GM21576 (cell line): Measurements from ENCODE around the gene UQCRHL.
"Not testable (repeated sequence)": the region's sequence is repeated elsewhere in the genome, so short reads cannot be mapped to it uniquely, and the experiment has no call there.

ENCODE experiments used
- ATAC-seq: cut with Tn5 transposase; IDR thresholded peaks from one replicate; pipeline ENCODE4 v1.9.1; 2021; ENCODE audit warnings: mild to moderate bottlenecking, moderate library complexity; ENCODE audit not compliant: unreplicated experiment

The UQCRHL gene

DNA sequence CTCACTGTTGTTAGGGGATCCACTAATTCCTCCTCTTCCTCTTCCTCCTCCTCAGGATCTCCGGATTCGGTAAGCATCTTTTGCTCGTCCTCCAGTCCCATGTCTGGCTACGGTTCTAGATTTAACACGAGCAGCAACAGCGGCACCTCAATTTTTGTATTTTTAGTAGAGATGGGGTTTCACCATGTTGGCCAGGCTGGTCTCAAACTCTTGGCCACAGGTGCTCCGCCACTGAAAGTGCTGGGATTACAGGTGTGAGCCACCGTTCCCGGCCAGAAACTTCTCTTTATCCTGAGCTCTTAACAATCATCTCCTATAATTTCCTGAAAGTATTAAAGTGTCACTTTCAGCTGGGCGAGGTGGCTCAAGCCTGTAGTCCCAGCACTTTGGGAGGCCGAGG is at the start of gene UQCRHL:
Gene UQCRHL, minus strand, starts transcription at position 101 of the 400 bp plus-strand sequence. Its CDS starts 0 bp downstream, at position 101.
- not testable (repeated sequence) for ATAC-seq

GRCh38 chr1:15856888-15857287 is 49.4 kb upstream of the UQCRHL start:
- no peak for ATAC-seq

DNA sequence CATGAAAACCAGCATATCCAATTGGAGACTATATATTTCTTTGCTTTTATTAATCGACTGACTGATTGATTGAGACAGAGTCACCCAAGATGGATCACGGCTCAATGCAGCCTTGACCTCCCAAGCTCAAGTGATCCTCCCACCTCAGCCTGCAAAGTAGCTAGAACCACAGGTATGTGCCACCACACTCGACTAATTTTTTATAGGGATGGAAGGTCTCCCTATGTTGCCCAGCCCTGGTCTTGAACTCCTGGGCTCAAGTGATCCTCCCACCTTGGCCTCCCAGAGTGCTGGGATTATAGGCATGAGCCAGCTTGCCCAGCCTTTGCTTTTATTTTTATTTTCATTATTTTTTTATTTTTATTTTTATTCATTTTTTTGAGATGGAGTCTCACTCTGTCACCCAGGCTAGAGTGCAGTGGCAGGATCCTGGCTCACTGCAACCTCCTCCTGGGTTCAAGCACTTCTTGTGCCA is 45.4 kb upstream of the UQCRHL start:
- no peak for ATAC-seq

DNA sequence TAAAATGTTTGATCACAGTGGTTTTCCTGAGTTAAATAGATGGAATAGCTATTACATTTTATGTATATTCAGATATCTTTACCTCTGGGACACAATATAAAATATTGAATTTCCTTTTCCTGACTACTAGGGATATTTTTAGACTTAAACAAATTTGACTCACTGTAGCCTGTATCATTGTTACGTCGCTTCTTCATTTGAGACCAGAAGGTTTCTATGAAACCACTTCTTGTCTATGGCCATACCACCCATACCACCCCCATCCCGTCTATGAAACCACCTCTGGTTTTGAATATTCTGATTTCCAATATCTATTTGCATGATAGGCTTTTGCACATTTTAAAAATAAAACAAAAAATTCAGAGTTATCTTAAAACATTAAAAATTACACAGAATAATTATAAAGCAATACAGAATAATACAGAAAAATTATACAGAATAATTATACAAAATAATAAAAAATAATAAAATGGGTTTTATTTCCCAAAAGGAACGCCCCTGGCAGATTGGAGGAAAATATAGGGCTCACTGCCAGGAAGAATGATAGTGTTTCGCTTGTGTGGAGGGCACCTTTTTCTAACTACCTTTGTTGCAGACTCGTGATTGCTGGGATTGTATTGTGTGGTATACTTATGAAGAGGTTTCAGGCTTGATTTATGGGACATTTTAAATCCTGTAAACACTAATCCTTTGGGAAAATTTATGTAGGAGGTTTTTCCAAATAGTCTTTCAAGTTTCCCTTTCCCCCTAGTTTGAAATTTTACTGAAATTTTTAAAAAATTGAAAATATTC is 44.8 kb upstream of the UQCRHL start:
- no peak for ATAC-seq

DNA sequence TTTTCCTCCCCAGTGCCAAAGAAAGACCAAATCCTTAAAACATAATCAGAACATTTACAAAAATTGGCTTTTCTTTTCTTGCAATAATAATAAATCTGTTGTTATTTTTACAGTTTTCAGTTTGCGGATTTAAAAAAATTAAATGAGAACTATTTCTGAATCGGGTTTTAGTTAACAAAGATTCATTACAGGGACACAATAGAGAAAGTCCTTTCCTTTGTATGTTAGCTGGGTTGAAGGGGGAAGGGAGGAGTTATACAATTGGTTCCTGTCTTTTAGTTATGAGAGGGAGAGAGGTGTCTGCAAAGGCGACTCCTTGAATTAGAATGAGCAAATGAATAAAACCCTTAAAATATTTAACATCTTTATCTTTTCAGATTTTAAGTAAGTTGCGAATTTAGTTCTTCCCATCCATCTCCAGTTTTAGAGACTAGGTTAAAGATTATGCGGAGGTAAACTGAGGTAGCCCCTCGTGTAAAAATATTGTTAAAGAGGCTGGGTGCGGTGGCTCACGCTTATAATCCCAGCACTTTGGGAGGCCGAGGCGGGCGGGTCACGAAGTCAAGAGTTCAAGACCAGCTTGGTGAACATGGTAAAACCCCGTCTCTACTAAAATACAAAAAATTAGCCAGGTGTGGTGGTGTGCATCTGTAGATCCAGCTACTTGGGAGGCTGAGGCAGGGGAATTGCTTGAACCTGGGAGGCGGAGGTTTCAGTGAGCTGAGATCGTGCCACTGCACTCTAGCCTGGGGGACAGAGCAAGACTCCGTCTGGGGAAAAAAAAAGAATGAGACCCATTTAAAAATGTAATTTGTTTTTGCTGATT is 44.0 kb upstream of the UQCRHL start:
- ATAC-seq = no peak

- no peak for ATAC-seq
These were observed 43.1 kb upstream of the UQCRHL start for GRCh38 chr1:15850471-15851001.

GRCh38 chr1:15849775-15850324 is 42.4 kb upstream of the UQCRHL start:
- ATAC-seq = no peak

DNA sequence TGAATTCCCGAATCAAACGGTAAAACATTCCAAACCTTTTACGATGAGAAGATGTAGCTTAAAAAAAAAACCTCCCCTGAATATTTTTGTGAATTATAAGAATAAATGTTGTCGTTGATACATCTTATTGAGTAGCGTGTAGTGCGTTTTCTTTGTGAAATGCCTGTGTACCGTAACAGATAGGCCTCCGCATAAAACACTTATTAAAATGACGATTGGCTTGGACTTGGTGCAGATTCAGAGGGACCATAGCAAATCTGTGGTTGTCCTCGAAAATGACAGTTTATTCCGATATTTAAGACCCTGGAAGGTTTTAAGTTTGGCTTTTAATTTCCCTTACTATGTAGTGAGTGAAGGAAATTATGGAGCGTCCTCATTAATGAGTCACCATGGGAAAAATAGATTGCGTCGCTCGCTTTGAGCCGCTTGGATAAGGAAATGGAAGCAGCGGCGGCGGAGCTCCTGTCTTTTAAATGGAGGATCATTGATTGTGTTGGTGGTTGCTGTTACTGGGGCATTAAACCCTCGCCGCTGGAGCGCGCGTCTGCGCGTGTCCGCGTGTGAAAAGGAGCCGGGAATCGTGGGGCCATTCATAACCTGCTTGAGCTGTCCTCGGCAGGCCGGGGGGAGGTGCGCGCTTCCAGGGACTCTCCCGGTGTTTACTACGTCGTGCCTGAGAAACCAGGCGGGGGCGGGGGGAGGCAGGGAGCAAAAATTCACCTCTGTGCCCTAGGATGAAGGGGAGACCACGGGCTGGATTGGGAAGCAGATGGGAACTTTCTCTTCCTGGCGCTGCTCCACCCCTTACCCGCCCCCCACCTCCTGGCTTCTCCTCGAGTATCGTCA is 41.7 kb upstream of the UQCRHL start:
- ATAC-seq = no peak

DNA sequence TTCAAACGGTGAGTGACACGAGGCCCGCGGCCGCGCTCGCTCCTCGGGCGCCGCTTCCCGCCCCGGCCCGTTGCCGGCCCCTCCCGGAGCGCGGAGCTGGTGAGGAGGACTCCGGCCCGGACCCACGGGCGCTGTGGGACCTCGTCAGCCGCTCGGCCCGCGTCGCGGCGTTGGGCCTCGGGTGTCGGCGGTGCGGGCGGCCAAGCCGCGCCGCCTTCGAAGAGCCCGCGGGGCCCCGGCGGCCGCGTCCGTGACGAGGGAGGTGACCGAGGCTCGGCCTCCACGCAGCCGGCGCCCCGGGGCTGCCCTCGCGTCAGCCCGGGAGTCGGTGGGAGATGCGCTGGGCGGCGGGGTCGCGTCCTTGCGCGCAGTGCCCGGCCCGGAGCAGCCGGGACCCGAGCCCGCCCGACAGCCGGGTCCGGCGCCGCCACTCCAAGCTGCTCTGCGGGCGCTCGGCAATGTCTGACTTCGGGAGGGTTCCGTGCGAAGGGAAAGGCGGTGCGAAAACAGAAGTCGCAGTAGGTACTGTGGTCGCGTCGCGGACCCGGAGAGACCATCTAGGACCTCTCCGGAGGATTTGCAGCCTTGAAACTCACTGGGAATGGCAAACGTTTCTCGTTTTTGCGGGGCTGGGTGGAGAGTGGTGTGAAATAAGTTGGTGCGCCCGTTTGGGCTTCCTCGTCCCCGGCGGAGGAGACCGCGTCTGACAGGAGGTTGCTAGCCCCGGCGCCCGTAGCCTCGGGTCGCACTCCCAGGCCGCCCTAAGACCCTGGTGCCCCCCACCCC is 40.9 kb upstream of the UQCRHL start:
- peak; percentile 12 for ATAC-seq

DNA sequence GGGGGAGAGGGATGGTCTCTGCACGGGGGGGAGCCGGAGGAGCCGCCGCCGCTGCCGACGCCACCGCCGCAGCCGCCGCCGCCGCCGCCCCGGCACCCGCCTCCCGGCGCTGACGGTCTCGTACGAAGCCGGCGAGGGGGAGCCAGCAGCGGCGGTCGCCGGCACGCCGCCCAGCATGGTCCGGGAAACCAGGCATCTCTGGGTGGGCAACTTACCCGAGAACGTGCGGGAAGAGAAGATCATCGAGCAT is 40.4 kb upstream of the UQCRHL start:
- no peak for ATAC-seq

DNA sequence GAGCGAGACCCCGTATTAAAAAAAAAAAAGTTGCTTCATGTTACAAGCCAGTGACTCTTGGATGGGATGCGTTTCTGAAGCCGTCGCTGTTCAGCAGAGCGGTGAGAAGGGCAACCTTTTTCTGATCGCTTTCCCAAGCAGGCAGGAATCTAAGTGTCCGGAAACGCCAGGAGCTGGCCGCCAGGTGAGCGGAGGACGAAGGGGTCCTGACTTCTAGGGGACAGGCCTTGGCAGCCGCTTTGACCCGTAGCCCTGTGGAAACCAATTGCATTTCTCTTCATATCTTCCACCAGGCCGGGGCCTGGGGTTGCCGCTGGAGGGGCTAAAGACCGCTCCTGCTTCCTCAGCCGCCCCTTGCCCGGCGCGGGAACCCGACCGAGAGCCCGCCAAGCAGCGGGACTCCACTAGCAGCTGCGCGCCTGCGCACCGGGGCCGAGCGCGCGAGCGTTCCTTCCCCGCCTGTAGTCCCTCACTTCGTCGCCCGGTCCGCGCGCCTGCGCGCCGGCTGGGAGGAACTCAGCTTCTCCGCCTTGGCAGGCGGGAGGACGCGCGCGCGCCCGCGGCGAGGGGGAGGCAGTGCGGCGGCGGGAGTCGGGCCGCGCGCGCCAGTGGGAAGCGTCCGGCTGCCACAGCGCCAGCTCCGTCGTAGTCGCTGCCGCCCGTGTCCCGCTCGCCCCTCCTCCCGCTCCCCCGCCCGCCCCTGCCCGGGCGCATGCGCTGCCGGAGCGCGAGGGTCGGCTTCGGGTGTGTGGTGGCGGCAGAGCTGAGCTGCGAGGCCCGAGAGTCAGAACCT is 39.8 kb upstream of the UQCRHL start, which contains the start of gene SPEN:
Gene SPEN, plus strand, starts transcription at position 608 of the 793 bp plus-strand sequence. CDS start 361 bp downstream, outside the sequence.
- ATAC-seq = peak; percentile 47

DNA sequence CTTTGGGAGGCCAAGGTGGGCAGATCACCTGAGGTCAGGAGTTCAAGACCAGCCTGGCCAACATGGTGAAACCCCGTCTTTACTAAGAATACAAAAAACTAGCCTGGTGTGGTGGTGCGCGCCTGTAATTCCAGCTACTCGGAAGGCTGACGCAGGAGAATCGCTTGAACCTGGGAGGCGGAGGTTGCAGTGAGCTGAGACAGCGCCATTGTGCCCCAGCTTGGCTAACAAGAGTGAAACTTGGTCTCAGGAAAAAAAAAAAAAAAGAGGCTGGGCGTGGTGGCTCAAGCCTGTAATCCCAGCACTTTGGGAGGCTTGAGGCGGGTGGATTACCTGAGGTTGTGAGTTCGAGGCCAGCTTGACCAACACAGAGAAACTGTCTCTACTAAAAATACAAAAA is 38.6 kb upstream of the UQCRHL start:
- ATAC-seq = not testable (repeated sequence)

- no peak for ATAC-seq
These were observed 36.5 kb upstream of the UQCRHL start for GRCh38 chr1:15843826-15844572.

DNA sequence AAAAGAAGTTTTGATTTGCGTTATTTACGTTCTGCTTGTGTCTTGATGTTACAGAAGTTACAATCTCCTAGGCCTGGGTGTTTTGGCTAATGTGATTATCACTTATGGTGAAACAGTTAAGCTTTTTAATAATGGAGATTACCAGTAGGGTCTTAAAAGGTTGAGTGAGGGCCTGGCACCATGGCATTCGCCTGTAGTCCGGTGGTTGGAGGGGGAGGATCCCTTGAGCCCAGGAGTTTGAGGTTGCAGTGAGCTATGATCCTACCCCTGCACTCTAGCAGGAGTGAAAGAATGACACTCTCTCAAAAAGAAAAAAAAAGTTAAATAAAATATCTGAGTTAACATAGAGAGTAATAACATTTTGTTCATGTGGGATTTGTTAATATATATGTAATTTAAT is 31.3 kb upstream of the UQCRHL start:
- no peak for ATAC-seq

- ATAC-seq = no peak
These were observed 30.5 kb upstream of the UQCRHL start for GRCh38 chr1:15837931-15838330.

GRCh38 chr1:15836772-15837669 is 29.6 kb upstream of the UQCRHL start:
- ATAC-seq = no peak

DNA sequence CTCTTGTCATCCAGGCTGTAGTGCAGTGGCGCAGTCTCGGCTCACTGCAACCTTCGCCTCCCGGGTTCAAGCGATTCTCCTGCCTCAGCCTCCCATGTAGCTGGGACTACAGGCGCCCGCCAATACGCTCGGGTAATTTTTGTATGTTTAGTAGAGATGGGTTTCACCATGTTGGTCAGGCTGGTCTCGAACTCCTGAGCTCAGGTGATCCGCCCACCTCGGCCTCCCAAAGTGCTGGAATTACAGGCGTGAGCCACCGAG is 29.0 kb upstream of the UQCRHL start:
- not testable (repeated sequence) for ATAC-seq
